HCT116 (cell line): Measurements from ENCODE around the gene PROX1. TPM values are rescaled to one million over a fixed set of nuclear protein-coding genes. Genes with fewer than 3 reads are reported as not detected.

Source experiments
- ATAC-seq: fragments of 200-7000 bp; cut with Tn5 transposase; 2 replicates; pipeline ENCODE4 v1.9.1; 2020; ENCODE audit warnings: mild to moderate bottlenecking, moderate library complexity
- BruUV-seq: library from RNA; stranded (reverse); fragments of 400-500 nt; replicated peaks from 2 replicates; lab custom pipeline; 2021; lab: Mats Ljungman, UMichigan
- CTCF ChIA-PET: fragments of 300-600 bp; sonication (Branson Sonifier 250); formaldehyde crosslinking; loops from one replicate; lab custom pipeline; 2021; ENCODE audit warnings: antibody characterized with exemption; lab: Charles Lee
- POLR2A ChIA-PET: fragments of 300-600, 350-600 bp; sonication (Branson Sonifier 250); formaldehyde crosslinking; loops from one replicate; lab custom pipeline; 2021; ENCODE audit warnings: antibody characterized with exemption; lab: Charles Lee
- RAD21 ChIA-PET, 2 experiments: fragments of 300-600 bp; sonication (Branson Sonifier 250); formaldehyde crosslinking; loops; one replicate each; lab custom pipeline; 2023; ENCODE audit warnings: low total read pairs in 2 of 2; ENCODE audit not compliant: uncharacterized antibody in 2 of 2, unreplicated experiment in 2 of 2, low non-redundant PET in 1 of 2; lab: Charles Lee
- DNase-seq: peaks from one replicate; pipeline ENCODE4 v3.0.0-alpha.2; 2010; ENCODE audit warnings: low read depth, low spot score
- H2AFZ ChIP-seq: fragments of 200-600 bp; shearing (Covaris generic), sonication (generic); 2 replicates; pipeline ENCODE4 v1.6.1; 2017; ENCODE audit warnings: low read depth, mixed run types, mixed read lengths, antibody characterized with exemption, low read length; ENCODE audit not compliant: poor library complexity, severe bottlenecking
- H3K27ac ChIP-seq: 2 replicates; pipeline ENCODE4 v1.5.1; 2012; ENCODE audit warnings: low read depth, low read length
- H3K27me3 ChIP-seq: fragments of 200-600 bp; sonication (generic); 2 replicates; pipeline ENCODE4 v1.6.1; 2016; ENCODE audit warnings: mixed run types, low read length, mixed read lengths; ENCODE audit not compliant: insufficient read depth
- H3K36me3 ChIP-seq, 2 experiments: fragments of 200-500 bp in 1 of 2; fragments of 200-600 bp in 1 of 2; sonication (Bioruptor generic) in 1 of 2; sonication (generic) in 1 of 2; 2 replicates each; pipeline versions ENCODE4 v1.5.1 to v1.6.1; 2014 to 2016; ENCODE audit warnings: low read length in 2 of 2, inconsistent platforms in 1 of 2, mixed read lengths in 1 of 2, mixed run types in 1 of 2; ENCODE audit not compliant: insufficient read depth in 2 of 2, control insufficient read depth in 1 of 2
- H3K4me1 ChIP-seq, 2 experiments: fragments of 200-600 bp in 1 of 2; sonication (generic) in 1 of 2; 2 replicates each; pipeline versions ENCODE4 v1.5.1 to v1.6.1; 2012 to 2017; ENCODE audit warnings: low read length in 2 of 2, inconsistent platforms in 1 of 2, mild to moderate bottlenecking in 1 of 2, mixed read lengths in 1 of 2, mixed run types in 1 of 2, moderate library complexity in 1 of 2; ENCODE audit not compliant: insufficient read depth in 2 of 2, control insufficient read depth in 1 of 2
- H3K4me2 ChIP-seq: fragments of 200-600 bp; sonication (generic); 2 replicates; pipeline ENCODE4 v1.6.1; 2017; ENCODE audit warnings: mixed run types, low read length, mixed read lengths
- H3K4me3 ChIP-seq, 2 experiments: fragments of 200-600 bp in 1 of 2; sonication (generic) in 1 of 2; replicated peaks in 1 of 2; 2 replicates each; pipeline ENCODE4 v1.5.1; 2011 to 2016; ENCODE audit warnings: low read length in 2 of 2, control low read depth in 1 of 2, low read depth in 1 of 2, mild to moderate bottlenecking in 1 of 2, mixed read lengths in 1 of 2, mixed run types in 1 of 2
- H3K79me2 ChIP-seq: fragments of 200-600 bp; sonication (generic); 2 replicates; pipeline ENCODE4 v1.6.1; 2017; ENCODE audit warnings: mild to moderate bottlenecking, mixed run types, low read length, moderate library complexity, mixed read lengths; ENCODE audit not compliant: insufficient read depth
- H3K9ac ChIP-seq: fragments of 200-600 bp; sonication (generic); 2 replicates; pipeline ENCODE4 v1.6.1; 2016; ENCODE audit warnings: low read length, mixed read lengths
- H3K9me2 ChIP-seq: fragments of 200-600 bp; sonication (generic), shearing (Covaris generic); 2 replicates; pipeline ENCODE4 v1.6.1; 2017; ENCODE audit warnings: mixed run types, mild to moderate bottlenecking, moderate library complexity; ENCODE audit not compliant: insufficient read depth
- H3K9me3 ChIP-seq, 2 experiments: fragments of 200-500 bp in 1 of 2; fragments of 200-600 bp in 1 of 2; sonication (Bioruptor generic) in 1 of 2; sonication (generic) in 1 of 2; 2 replicates each; pipeline ENCODE4 v1.6.1; 2014 to 2017; ENCODE audit warnings: low read length in 2 of 2, mixed read lengths in 2 of 2, inconsistent platforms in 1 of 2, low read depth in 1 of 2, mild to moderate bottlenecking in 1 of 2, mixed run types in 1 of 2, moderate library complexity in 1 of 2; ENCODE audit not compliant: control insufficient read depth in 1 of 2, insufficient read depth in 1 of 2
- H4K20me1 ChIP-seq: fragments of 200-600 bp; sonication (generic), shearing (Covaris generic); 2 replicates; pipeline ENCODE4 v1.6.1; 2017; ENCODE audit warnings: mixed run types, mild to moderate bottlenecking, moderate library complexity; ENCODE audit not compliant: insufficient read depth
- CEBPB ChIP-seq: IDR thresholded peaks from 2 replicates; pipeline ENCODE4 v1.6.1; 2012; ENCODE audit warnings: low read depth
- EGR1 ChIP-seq: IDR thresholded peaks from 2 replicates; pipeline ENCODE4 v1.6.1; 2012; ENCODE audit warnings: low read depth
- ELF1 ChIP-seq: IDR thresholded peaks from 2 replicates; pipeline ENCODE4 v1.6.1; 2012; ENCODE audit warnings: low read depth, borderline replicate concordance
- EZH2 ChIP-seq: fragments of 200-600 bp; sonication (generic); IDR thresholded peaks from 2 replicates; pipeline ENCODE4 v1.6.1; 2017; ENCODE audit warnings: antibody characterized with exemption, mixed run types
- EZH2phosphoT487 ChIP-seq: fragments of 200-600 bp; IDR thresholded peaks from 2 replicates; pipeline ENCODE4 v1.6.1; 2018; ENCODE audit warnings: antibody characterized with exemption, borderline replicate concordance
- JUND ChIP-seq: IDR thresholded peaks from 2 replicates; pipeline ENCODE4 v1.6.1; 2012
- POLR2A ChIP-seq: IDR thresholded peaks from 2 replicates; pipeline ENCODE4 v1.7.0; 2011; ENCODE audit warnings: borderline replicate concordance; ENCODE audit not compliant: insufficient read depth, insufficient read length; ENCODE audit errors: extremely low read depth
- SRF ChIP-seq: IDR thresholded peaks from 2 replicates; pipeline ENCODE4 v1.6.1; 2012; ENCODE audit warnings: low read depth
- ZBTB33 ChIP-seq: IDR thresholded peaks from 2 replicates; pipeline ENCODE4 v1.6.1; 2011; ENCODE audit warnings: mild to moderate bottlenecking, low read length, moderate library complexity; ENCODE audit not compliant: insufficient replicate concordance; ENCODE audit errors: extremely low read depth
- intact Hi-C: fragments of 100-400 bp; cut with micrococcal nuclease; formaldehyde crosslinking; loops from 2 replicates; pipeline ENCODE4 v1.10.0; 2022
- total RNA-seq: library from RNA; stranded (reverse); gene quantifications from one replicate; pipeline ENCODE4 v1.2.1, GENCODE V29; 2021; ENCODE audit not compliant: unreplicated experiment
- TF ChIP-seq, protein P1 (sequence below), 3 experiments: fragments of 200-600 bp in 1 of 3; sonication (generic) in 1 of 3; IDR thresholded peaks in 2 of 3; conservative IDR thresholded peaks in 1 of 3; 2 replicates each; pipeline ENCODE4 v1.5.1; 2012 to 2017; ENCODE audit warnings: low read depth in 2 of 3, low read length in 2 of 3, antibody characterized with exemption in 1 of 3, borderline replicate concordance in 1 of 3, control low read depth in 1 of 3, mild to moderate bottlenecking in 1 of 3, mixed read lengths in 1 of 3, mixed run types in 1 of 3, moderate library complexity in 1 of 3; ENCODE audit not compliant: insufficient read depth in 1 of 3

Gene PROX1
- total RNA-seq, 1 experiment from 2014 or later: 0.22 TPM

DNA sequence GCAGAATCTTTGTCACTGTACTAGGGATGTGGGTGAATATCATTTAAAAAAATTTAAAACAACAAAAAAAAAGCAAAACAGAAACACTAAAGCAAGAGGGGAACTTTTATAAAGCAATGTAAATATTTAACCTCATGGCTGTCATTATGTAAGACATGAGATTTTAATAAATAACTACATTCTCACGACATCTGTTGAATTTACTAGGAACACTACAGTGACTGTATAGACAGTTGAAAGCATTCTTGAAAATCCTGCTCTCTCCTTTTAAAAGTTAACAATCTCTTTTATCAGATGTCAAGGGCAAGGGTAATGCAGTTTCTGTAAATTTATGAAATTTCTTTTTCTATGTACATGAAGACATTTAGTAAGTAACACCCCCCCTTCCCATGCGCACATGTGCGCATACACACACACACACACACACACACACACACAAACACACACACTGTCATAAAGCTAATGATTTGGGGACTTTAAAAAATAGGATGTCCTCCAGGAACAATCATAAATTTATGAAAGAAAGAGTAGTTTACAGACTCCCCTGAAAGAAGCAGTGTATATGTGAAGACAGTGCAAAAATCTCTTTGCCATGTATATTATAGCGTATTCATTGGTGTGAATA, 51.7 kb downstream of the PROX1 start:
- Histone ChIP-seq H3K4me2 (no peak overlapping the region), H4K20me1 (no peaks in the 10 kb centered on the region), H3K9me3 (no peaks in the 10 kb centered on the region), H3K79me2 (no peaks in the 10 kb centered on the region), H3K4me1 (no peaks in the 10 kb centered on the region), H3K9ac (no peak overlapping the region), H3K4me3 (no peak overlapping the region), H3K27ac (no peak overlapping the region), H2AFZ (no peak overlapping the region), H3K27me3 (peaks cover 14% of the 10 kb centered on the region; the same call in 1 of the 2 replicates), H3K36me3 (no peaks in the 10 kb centered on the region)
- DNase-seq (no peak), ATAC-seq (no peak)
- ChIA-PET CTCF (no interaction called here), RAD21 (no interaction called here), POLR2A (no interaction called here)
- BruUV-seq: no TSS peak
- intact Hi-C loops: no loop called here
- TF ChIP-seq EZH2 (no peak), EGR1 (no peak), SRF (no peak)
- TF ChIP-seq, all 23 proteins: peak for 0
- H3K9me2 ChIP-seq: no peaks in the 10 kb centered on the region

DNA sequence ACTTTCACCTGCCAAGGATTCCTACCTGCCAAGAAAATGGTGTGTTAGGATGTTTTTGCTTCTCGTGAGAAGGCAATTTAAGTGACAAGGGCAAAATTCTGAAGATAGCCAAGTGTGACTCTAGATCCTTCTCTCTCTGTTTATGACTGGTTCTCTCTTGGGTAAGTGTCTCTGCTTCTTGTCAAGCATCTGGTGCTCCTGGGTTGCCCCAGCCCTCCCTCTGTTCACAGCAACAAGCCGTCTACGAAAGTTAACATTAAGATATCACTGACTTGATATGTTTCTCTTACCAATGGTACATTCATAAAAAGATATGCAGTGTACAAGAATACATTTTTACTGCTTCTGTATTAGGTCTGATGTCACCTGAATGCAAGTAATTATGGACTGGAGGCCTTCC, 55.4 kb downstream of the PROX1 start:
- no peaks in the 10 kb centered on the region for H4K20me1 ChIP-seq
- H3K36me3 ChIP-seq: no peaks in the 10 kb centered on the region
- H3K27ac ChIP-seq: no peak overlapping the region
- ChIA-PET RAD21 (no interaction called here), POLR2A (no interaction called here), CTCF (no interaction called here)
- no peaks in the 10 kb centered on the region for H3K79me2 ChIP-seq
- no peak overlapping the region for H3K4me2 ChIP-seq
- no peak for DNase-seq
- no peak overlapping the region for H3K9ac ChIP-seq
- BruUV-seq: no TSS peak
- no peak for ATAC-seq
- intact Hi-C loops: no loop called here
- no peaks in the 10 kb centered on the region for H3K9me3 ChIP-seq
- H3K9me2 ChIP-seq: no peaks in the 10 kb centered on the region
- H3K4me3 ChIP-seq: no peak overlapping the region
- no peaks in the 10 kb centered on the region for H3K4me1 ChIP-seq
- H2AFZ ChIP-seq: no peak overlapping the region
- TF ChIP-seq, protein P1, sequence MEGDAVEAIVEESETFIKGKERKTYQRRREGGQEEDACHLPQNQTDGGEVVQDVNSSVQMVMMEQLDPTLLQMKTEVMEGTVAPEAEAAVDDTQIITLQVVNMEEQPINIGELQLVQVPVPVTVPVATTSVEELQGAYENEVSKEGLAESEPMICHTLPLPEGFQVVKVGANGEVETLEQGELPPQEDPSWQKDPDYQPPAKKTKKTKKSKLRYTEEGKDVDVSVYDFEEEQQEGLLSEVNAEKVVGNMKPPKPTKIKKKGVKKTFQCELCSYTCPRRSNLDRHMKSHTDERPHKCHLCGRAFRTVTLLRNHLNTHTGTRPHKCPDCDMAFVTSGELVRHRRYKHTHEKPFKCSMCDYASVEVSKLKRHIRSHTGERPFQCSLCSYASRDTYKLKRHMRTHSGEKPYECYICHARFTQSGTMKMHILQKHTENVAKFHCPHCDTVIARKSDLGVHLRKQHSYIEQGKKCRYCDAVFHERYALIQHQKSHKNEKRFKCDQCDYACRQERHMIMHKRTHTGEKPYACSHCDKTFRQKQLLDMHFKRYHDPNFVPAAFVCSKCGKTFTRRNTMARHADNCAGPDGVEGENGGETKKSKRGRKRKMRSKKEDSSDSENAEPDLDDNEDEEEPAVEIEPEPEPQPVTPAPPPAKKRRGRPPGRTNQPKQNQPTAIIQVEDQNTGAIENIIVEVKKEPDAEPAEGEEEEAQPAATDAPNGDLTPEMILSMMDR (IDR thresholded peaks at IDR 0.05 in 2 of 3, conservative IDR thresholded peaks at IDR 0.05 in 1 of 3; ENCODE audit: borderline replicate concordance in 1 of 3, insufficient read depth in 1 of 3, low read depth in 2 of 3, low read length in 2 of 3): no peak
- TF ChIP-seq JUND (no peak), POLR2A (no peak), EZH2 (no peak), EZH2phosphoT487 (no peak), SRF (no peak), CEBPB (no peak), ELF1 (no peak), ZBTB33 (no peak), EGR1 (no peak)
- H3K27me3 ChIP-seq: peaks cover 4% of the 10 kb centered on the region; the same call in 1 of the 2 replicates
